ENCODE data around the gene GRIK3.

GRIK3 gene

GRCh38 chr1:36879613-36880012 is 154.7 kb downstream of the GRIK3 start:
- no peak for DNase-seq (ENCODE audit: low read depth)

GRCh38 chr1:36876990-36877389 is 157.3 kb downstream of the GRIK3 start:
- no peak for DNase-seq (ENCODE audit: low read depth)

GRCh38 chr1:36874271-36875060 is 159.8 kb downstream of the GRIK3 start:
- no peak for DNase-seq (ENCODE audit: low read depth)

- DNase-seq (ENCODE audit: low read depth), result no peak
These were observed 161.5 kb downstream of the GRIK3 start for GRCh38 chr1:36872858-36873257.

GRCh38 chr1:36872126-36872754 is 162.1 kb downstream of the GRIK3 start:
- DNase-seq (ENCODE audit: low read depth), result no peak

- no peak for DNase-seq (ENCODE audit: low read depth)
These were observed 163.0 kb downstream of the GRIK3 start for GRCh38 chr1:36871146-36871971.

GRCh38 chr1:36869826-36870225 is 164.5 kb downstream of the GRIK3 start:
- no peak for DNase-seq (ENCODE audit: low read depth)

- DNase-seq (ENCODE audit: low read depth), result no peak
These were observed 165.3 kb downstream of the GRIK3 start for GRCh38 chr1:36869054-36869453.

- no peak for DNase-seq (ENCODE audit: low read depth)
These were observed 166.7 kb downstream of the GRIK3 start for GRCh38 chr1:36867575-36867974.

- DNase-seq (ENCODE audit: low read depth), result no peak
These were observed 168.0 kb downstream of the GRIK3 start for GRCh38 chr1:36866169-36866814.

GRCh38 chr1:36865602-36865900 is 168.8 kb downstream of the GRIK3 start:
- DNase-seq (ENCODE audit: low read depth), result no peak

- DNase-seq (ENCODE audit: low read depth), result no peak
These were observed 169.3 kb downstream of the GRIK3 start for GRCh38 chr1:36864823-36865601.

GRCh38 chr1:36864182-36864822 is 170.0 kb downstream of the GRIK3 start:
- no peak for DNase-seq (ENCODE audit: low read depth)

- no peak for DNase-seq (ENCODE audit: low read depth)
These were observed 170.8 kb downstream of the GRIK3 start for GRCh38 chr1:36863500-36863899.

GRCh38 chr1:36863061-36863460 is 171.3 kb downstream of the GRIK3 start:
- DNase-seq (ENCODE audit: low read depth), result no peak

- no peak for DNase-seq (ENCODE audit: low read depth)
These were observed 172.9 kb downstream of the GRIK3 start for GRCh38 chr1:36861375-36861774.

- no peak for DNase-seq (ENCODE audit: low read depth)
These were observed 174.4 kb downstream of the GRIK3 start for GRCh38 chr1:36859926-36860325.

- DNase-seq (ENCODE audit: low read depth), result no peak
These were observed 175.3 kb downstream of the GRIK3 start for GRCh38 chr1:36858981-36859380.

- DNase-seq (ENCODE audit: low read depth), result no peak
These were observed 175.8 kb downstream of the GRIK3 start for GRCh38 chr1:36858553-36858952.

- no peak for DNase-seq (ENCODE audit: low read depth)
These were observed 176.6 kb downstream of the GRIK3 start for GRCh38 chr1:36857754-36858153.
